Sciatic nerve (tissue), 2 donors: Measurements from ENCODE around the gene PEAK1. TPM values are rescaled to one million over a fixed set of nuclear protein-coding genes. Genes with fewer than 3 reads are reported as not detected.
A peak's percentile ranks its signal among the peaks of the same experiment; 100 is the strongest.
"Not testable (repeated sequence)": the region's sequence is repeated elsewhere in the genome, so short reads cannot be mapped to it uniquely, and the experiment has no call there.

Experiments used
- ATAC-seq: fragments of 200-7000 bp; cut with Tn5 transposase; one replicate; pipeline ENCODE4 v1.9.1; 2020; ENCODE audit warnings: mild to moderate bottlenecking, moderate library complexity
- DNase-seq: peaks from one replicate; pipeline ENCODE4 v3.0.0-alpha.2; 2020; ENCODE audit warnings: low spot score
- intact Hi-C: fragments of 100-400 bp; cut with DNase I; formaldehyde crosslinking; loops from one replicate; pipeline ENCODE4 v1.14.2; 2022
- total RNA-seq: library from RNA; stranded (reverse); fragmentation: NEBNext Ultra II Directional; extraction: Animal tissue kit (Norgen Biotek cat#: 25700); gene quantifications from one replicate; pipeline ENCODE4 v1.2.1, GENCODE V29; 2021
- donor health status: DM: no; HTN: no; CAD: no.
- donor health status: DM: no; HTN: no; CAD: no.

PEAK1 gene
- total RNA-seq, 1 donor from 2014 or later: 154 TPM

DNA sequence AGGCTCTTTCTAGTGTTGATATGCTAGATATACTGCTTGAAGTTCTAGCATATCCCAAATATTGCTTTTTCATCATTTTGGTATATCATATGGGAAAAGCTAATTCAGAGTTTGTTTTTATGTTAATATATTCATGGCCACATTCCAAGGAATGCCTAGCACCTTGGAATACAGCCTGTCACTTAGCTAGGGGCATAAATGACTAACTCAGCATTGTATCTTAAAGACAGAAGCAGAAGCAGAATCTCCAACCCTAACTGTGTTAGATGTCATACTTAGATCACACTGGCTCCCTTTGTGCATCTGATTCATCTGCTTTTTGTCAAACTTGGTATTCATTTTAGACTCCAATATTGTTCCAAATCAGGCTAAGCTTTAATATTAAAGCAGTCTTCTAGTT lies 218.2 kb downstream of the PEAK1 start:
- intact Hi-C loops: no loop called here
- DNase-seq (no peak), ATAC-seq (no peak)

DNA sequence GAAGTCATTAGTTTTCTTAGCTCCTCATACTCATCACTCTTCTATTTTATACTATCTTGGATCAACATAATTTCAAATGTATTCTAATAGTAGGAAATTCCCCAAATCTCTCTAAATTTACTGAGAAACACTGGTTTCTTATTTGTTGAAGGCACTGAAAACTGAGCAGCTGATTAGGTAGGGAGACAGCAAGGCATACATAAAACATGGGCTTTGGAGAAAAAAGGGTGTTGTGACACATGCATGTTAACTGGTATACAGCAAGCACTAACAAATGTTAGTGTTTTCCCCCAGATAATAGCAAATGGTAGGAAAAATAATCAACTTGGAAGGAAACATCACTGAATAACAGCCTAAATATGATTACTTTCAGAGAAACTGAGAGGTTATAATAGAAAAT lies 223.5 kb downstream of the PEAK1 start:
- DNase-seq: no peak
- intact Hi-C loops: no loop called here
- no peak for ATAC-seq

DNA sequence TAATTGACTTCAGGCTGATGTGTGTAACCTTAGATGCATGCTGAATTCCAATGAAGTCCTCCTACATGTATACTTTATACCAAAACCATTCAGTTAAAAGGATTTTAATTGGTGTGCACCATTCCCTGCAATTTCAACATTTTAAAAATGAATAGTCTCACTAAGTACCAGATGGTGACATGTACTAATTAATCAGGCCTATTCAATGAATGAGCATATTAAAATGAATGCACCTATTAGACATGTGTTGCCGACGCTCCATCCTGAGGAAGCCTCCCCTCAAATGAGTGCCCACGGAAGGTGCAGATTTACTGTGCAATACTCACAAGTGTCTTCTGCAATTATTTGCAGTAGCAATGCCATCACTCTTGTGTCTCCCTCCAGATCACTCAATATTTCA lies 224.3 kb downstream of the PEAK1 start:
- intact Hi-C loops: no loop called here
- ATAC-seq (no peak), DNase-seq (no peak)

DNA sequence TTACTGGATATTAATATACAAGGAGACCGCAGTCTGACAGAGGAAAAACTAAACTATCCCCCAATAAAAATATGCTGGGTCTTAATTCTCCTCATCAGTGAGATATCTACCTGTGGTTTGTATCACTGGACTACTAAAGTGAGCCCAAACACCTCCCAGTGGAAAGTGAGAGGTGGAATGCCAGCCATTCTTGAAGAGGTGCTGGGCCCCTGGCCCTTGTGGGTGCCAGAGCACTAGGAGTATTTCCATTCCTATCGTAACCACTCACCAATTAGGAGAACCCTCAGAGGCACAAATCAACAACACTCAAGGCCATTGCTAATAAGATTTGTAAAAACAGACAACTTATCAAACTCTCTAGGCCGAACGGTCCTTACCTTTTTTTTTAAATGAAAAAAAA lies 227.5 kb downstream of the PEAK1 start:
- intact Hi-C loops: no loop called here
- DNase-seq (no peak), ATAC-seq (no peak)

DNA sequence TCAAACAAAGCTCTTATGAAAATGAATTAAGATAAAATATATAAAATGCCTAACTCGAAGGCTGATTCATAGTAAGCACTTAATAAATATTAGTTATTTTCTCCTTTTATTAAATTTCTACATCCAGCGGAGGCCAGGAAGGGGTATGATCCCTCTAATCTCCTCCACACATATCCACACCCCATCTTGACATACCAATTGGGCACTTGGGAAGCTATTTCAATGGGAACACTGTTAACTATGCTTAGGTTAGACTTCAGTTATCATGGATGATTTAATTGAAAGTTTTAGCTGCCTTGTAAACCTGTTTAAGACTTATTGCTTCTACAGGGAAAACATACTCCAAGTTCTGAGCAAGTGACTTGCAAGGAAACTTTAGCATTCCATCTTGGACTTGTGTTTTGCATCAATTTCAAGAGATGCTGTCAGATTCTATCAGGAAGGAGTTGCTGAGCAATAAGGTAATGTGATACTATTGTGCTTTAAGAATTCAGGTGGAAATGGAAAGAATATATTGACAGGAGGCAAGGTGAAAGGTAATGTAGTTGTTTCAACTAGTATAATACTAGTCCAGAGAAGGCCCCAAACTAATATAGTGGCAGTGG lies 228.6 kb downstream of the PEAK1 start:
- intact Hi-C loops: no loop called here
- ATAC-seq (no peak), DNase-seq (no peak)

DNA sequence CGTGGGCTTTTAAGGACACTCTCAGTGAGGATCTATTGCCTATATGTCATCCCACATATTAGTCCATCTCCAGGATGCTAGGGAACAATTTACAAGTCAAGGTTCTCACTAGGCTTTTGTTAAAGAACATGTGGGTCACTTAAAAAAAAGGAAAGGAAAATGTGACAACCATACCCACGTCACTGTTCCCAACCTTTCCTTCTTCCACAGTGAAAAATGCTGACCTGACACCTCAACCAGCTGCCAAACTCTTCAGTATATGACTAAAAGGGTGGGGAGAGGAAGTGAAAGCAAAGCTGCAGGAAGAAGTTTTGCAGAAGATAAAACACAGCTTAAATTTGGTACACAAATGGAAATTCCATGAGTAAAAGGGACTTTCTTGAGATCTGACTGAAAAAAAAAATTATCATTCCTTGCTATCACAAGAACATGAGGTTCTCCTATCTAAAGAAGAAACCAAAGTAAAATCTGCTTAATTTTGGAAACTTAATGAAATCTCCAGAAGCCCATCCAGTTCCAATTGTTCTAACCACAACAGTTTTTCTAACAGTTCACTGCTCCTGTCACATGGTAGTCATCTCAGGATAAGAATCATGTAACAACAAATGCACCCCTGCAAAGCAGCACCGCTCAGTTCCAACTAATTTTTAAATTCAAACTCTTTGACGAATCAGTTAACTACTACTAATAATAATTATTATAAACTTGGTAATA lies 232.0 kb downstream of the PEAK1 start:
- DNase-seq (no peak), ATAC-seq (peak; percentile 89)
- intact Hi-C loops: no loop called here

DNA sequence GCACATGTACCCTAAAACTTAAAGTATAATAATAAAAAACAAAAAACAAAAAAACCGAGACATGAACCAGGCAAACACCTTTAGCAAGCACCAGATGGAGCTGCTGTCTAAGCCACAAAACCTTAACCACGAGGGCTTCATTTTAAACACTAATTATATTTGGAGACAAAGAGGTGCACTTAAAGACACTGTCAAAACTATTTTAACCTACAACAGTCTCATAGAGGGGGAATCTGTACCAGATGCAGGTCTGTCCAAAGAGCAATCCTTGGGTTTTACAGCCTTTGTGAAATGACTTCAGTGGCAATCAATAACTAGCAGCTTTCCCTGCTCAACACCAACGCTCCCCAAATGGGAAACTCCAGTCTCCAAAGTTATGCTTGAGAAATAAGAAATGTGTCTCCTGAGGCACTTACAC lies 233.3 kb downstream of the PEAK1 start:
- DNase-seq (no peak), ATAC-seq (peak; percentile 60)
- intact Hi-C loops: no loop called here

DNA sequence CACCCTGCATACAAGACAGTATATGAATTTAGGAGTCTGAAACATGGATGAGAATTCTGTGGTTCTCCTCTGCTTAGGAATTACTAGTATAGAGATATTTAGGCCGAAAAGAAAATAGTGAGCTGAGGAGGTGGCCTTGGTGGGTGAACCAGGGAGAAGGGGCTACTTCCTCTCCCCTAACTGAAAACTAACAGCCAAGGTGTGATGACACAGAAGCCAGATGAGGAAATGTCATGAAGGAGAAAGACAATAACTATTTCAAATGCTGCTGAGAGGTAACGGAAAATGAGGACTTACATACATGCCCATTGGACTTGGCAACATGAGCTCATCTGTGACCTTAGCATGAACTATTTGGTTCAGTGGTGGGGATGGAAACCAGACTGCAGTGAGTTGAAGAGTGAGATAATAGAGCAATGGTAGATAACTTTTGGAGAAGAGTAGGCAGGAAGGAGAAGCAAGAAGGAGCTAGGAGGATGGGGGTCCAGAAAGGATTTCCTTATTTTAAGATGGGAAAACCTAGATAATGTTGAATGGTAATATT lies 234.6 kb downstream of the PEAK1 start:
- ATAC-seq: no peak
- intact Hi-C loops: no loop called here

DNA sequence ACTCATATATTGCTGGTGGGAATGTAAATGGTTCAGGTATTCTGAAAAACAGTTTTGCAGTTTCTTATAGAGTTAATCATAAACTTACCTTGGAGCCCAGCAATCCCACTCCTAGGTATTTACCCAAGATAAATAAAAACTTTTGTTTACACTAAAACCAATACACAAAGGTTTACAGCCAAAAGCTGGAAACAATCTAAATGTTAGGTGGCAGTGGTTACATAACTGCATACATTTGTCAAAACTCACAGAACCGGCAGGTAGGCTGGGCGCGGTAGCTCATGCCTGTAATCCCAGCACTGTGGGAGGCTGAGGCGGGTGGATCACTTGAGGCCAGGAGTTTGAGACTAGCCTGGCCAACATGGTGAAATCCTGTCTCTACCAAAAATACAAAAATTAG lies 235.6 kb downstream of the PEAK1 start:
- intact Hi-C loops, DNase-seq, ATAC-seq: not testable (repeated sequence)

More for the DNA sequence above, 234.6 kb downstream of the PEAK1 start:
- DNase-seq: no peak

DNA sequence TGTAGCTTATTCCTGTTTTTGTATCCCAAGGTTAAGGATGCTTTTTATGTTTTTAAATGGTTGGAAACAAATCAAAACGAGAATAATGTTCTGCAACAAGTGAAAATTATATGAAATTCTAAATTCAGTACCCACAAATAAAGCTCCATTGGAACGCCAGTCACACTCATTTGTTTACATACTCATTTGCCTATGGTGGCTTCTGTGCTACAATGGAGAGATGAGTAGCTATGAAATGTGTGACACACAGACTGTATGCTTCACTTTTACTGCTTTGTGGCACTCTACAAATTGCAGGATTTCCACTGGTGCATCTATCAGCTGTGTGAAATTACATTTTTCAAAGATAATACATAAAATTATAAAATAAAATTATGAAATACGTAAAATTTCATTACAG lies 236.8 kb downstream of the PEAK1 start:
- no peak for ATAC-seq
- DNase-seq: no peak
- intact Hi-C loops: no loop called here

DNA sequence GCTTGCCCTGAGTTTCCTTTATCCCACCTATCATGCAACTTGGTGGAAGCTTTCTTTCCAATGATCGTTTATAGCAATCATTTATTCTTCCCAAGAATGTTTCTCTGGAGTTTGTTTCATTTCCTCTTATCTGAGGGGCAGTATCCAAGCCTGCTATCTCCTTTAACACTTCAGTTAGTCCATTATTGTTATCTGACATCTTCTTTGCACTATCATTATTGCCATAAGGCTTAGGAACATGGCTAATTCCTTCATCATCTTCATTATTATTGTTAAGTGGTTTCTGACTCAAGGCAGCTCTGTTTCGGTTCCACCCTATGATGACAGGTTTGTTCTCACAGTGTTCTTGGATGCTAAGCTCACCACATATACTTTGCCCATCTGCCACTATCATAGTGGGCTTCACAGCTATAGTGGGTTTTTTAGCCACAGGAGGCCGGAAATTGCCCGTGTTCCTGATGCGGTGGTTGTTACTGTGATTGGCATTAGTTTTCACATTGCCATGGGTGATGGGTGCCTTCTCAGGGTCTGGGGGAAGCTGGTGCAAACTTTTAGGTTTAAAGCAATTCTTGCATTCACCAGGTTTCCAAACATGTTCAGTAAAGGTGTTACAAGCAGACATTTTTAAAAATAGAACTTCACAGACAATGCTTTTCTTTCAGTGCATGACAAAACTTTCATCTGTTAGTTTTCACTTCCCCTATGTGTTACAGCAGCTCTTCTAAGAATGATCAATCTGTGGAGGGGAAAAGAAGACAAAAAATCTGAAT lies 238.4 kb downstream of the PEAK1 start:
- no peak for ATAC-seq
- DNase-seq: no peak
- intact Hi-C loops: no loop called here

DNA sequence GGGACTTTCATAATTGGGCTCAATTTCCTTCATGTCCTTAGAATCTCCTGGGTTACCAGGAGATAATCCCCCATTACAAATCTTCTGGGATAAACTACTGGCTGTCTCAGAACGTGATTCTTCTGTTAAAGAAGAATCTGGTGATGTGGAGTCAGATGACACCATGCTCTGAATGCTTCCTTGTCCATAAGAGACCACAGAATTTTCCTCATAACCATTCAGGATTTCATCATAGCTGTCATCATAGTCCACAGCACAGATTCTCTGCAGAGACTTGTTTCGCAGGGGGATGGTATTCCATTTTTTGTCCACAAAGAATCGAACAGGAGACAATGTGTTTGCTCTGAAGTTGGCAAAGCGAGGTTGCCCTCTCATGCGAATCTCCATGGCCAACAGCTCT lies 239.1 kb downstream of the PEAK1 start:
- no peak for ATAC-seq
- intact Hi-C loops: no loop called here
- DNase-seq: no peak

DNA sequence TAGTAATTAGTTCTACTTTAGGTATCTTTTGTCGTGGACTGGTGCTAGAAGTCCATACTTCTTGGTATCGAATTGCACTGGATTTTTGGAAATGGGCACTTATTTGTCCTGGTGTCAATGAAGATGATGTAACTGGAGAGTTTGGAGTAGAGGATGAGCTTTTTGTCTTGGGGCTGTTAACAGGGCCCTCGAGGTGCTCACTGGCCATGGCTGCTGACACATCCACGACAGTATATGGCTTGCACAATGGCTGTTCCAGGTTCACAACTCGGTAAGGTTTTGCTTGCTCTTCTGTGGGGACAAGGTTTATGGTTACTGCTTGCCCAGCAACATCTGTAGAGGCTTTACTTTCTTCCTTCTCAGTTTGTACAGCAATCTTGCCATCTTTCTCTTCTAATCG lies 239.6 kb downstream of the PEAK1 start:
- no peak for ATAC-seq
- intact Hi-C loops: no loop called here
- DNase-seq: no peak

DNA sequence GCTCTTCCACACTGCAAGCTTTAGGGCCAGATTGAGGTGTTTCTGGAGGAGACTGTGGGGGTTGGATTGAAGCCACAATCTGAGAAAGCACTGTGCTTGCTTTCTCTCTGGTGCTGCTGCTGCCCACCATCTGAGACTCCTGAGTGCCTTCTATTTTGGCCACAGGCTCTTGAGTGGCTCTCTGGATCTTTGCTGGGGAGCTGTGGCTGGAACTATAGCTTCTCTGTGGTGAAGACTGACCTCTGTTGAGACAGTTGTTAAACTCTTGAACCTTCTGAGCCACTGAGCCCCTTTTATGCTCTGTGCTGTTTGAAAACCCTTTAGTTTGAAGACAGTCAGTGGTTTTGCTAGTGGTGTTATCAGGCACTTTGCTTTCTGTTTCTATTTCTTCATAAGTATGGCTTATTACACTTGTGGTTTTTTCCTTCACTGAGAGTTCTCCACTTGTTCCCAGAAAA lies 240.3 kb downstream of the PEAK1 start:
- DNase-seq (no peak), ATAC-seq (no peak)
- intact Hi-C loops: no loop called here

DNA sequence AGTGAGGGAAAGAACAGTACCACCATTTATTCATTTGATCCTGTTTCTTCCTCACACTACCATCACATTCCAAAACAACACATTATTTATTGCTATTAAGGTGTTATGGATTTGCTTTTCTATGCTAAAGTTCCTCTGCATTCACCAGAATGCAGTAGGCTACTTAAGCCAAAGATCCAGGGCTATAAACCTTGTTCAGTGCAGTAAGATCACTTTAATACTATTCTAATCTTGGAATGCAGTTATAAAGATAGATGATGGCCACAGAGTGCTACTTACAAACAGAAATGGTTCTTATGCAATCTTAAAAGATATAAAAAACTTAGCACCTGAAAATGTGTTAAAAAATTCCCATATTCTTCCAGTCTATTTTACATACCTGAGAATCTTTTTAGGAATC lies 241.5 kb downstream of the PEAK1 start:
- intact Hi-C loops: no loop called here
- ATAC-seq (no peak), DNase-seq (no peak)

DNA sequence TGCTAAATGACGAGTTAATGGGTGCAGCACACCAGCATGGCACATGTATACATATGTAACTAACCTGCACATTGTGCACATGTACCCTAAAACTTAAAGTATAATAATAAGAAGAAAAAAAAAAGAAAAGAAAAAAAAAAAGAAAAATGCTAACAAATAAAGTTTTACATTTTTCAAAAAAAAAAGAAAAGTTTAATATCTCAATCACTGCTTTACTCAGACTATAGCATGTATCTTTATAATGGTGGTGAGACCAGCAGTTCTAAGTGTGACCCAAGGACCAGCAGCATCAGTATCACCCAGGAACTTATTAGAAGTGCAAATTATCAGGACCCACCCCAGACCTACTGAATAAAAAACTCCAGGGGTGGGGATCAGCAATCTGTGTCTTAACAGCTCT lies 243.8 kb downstream of the PEAK1 start:
- ATAC-seq, intact Hi-C loops, DNase-seq: not testable (repeated sequence)

DNA sequence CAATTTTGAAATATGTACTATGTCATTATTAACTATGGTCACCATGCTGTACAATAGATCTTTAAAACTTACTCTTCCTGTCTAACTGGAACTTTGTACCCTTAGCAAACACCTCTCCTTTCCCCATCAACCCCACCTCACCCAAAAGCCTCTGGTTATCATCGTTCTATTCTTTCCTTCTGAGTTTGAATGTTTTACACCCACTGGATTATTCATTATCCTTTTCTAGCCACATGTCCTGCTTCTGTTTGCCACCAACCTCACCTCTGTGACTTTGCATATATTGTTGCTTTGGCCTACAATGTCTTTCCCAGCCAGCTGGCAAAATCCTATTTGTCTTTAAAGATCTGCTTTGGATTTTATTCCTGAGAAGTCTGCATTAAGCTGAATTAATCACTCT lies 246.4 kb downstream of the PEAK1 start:
- ATAC-seq (no peak), DNase-seq (no peak)
- intact Hi-C loops: no loop called here

DNA sequence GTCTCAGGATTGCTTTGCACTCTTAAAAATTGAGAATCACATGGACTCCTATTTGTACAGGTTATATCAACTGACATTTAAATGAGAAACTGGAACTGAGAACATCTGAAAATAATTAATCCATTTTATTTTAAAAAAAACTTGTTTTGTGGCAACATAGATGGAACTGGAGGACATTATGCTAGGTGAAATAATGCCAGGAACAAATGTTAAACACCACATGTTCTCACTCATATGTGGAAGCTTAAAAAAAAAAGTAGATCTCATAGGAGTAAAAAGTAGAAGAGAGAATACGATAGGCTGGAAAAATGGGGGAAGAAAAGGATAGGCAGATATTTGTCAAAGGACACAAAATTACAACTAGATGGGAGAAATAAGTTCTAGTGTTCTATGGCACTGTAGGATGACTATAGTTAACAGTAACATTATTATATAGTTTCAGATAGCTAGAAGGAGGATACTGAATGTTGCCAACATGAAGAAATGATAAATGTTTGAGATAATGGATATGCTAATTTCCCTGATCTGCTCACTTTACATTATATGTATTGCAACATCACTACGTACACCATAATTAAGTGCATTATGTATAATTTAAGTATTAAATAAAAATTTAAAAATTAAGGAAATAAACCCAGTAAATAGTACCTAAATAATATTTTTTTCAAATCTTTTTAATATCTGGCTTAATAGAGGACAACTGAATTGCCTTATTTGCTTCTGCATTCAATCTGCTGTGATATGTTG lies 248.5 kb downstream of the PEAK1 start:
- DNase-seq (no peak), ATAC-seq (no peak)
- intact Hi-C loops: no loop called here

DNA sequence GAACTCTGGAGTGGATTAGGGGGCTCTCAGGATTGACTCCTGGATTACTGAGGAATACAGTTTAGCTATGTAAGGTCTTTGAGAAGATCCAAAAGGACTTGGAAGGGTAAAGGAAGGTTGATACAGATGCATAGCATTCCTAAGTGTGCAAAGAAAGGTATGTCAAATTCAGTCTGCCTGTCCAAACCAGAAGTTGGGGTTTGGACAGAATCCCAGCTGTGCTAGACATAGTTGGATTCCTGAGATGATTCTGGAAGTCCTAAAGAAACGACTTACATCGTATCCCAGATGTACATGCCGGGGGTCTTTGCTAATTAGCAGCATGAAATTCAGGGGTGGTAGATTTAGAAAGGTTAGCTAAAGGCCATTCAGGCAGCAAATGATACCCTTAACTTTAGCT lies 251.3 kb downstream of the PEAK1 start:
- no peak for DNase-seq
- intact Hi-C loops: no loop called here
- ATAC-seq: no peak
